GM21526 (cell line): ENCODE results near the gene PLCE1.

ENCODE experiments used
- ATAC-seq: cut with Tn5 transposase; IDR thresholded peaks from one replicate; pipeline ENCODE4 v1.9.1; 2021; ENCODE audit warnings: moderate library complexity; ENCODE audit not compliant: unreplicated experiment, low FRiP score

PLCE1 gene

DNA sequence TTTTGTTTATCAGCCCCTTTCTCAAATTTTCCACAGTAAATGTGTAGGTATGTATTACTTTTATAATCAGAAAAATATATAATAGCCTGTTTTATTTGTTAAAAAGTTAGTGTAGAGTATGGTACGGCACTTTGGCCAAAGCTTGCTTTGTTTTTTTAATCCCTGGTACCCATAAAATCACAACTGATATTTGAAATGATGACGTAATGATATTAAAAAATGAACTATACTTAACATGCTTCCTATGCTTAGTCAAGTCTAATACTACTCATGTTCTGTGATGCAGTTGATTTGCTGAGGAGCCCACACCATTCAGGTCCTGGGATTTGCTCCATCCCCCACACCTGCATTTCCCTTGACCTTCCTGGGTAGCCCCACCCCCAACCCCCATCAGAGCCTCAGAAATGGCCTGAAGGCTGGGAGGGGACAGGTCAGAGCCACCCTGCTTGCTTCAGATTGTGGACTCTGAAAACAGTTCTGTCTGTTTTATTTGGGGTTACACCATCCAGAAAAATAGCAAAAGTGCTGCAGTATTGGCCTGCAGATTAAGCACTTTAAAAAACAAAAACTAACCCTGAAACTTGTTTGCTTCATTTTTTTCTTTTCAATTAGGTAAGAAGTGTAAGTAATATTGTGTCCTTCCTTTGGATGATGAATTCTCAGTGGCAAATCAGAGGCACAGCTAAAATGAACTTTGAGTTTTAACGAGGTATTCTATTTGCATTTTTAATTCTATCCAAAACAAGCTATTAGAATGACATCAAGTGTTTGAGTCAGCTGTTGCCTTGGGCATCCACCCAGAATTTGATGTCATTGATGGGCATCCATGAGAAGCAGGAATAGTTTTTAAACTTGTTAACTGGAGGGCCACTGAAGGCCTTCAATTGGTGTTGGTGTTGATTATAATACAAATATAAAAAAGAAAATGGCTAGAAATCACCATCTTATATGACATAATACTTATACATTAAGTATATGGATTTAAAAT lies 23.3 kb downstream of the PLCE1 start:
- no peak for ATAC-seq

DNA sequence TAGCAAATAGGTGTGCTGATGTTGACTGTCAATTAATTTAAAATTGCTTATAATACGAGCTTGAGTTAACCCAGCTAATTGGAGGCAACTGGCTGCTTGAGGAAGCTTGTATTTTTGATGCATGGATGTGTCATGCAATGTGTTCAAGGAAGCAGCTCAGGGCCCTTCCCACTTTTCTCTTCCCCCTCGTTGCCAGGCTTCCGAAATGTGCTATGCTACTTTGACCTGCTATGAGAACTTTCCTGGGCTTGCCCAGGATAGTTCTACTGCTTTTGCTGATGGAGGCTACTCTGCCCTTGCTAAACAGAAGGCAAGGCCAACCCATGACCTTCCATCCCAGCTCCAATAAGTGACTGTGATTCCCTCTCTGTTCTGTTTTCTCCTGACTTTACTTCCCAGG lies 24.4 kb downstream of the PLCE1 start:
- no peak for ATAC-seq

DNA sequence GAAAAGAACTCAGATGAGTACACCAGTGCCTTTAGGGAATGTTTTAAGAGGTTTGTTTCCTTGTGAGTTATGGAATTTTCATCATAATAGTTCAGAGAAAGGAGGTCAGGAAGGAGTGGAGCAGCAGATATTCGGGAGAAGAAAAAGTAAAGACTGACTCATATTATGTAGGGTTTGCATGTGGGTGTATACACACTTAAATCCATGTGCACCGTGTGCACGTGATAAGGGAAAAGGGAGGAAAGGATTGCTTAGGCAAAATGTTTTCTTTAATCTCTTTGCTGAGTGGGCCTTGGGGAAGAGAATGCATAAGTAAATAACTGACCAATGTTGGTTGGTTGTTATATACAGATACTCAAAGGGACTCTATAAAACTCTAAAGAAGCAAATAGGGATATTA lies 30.2 kb downstream of the PLCE1 start:
- ATAC-seq: no peak

DNA sequence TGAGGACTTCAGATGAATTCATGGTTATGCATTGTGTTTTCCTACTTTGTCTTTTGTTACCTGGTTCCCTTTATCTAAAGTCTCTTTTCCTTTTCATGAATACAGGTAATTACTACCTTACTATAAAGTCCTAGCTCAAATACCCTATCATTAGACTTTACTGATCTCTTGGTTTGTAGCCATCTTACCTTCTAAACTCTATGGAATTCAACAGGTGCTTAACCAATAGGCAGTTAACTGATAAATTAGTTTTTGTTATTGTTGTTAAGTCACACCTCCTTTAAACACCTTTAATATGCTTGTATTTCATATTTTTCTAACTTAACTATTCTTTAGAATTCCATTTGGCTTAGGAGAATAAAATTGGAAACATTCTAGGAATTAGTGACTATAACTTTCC lies 30.7 kb downstream of the PLCE1 start:
- no peak for ATAC-seq

- no peak for ATAC-seq
These were observed 32.1 kb downstream of the PLCE1 start for GRCh38 chr10:94025806-94026205.

- no peak for ATAC-seq
These were observed 33.5 kb downstream of the PLCE1 start for GRCh38 chr10:94027197-94027596.

DNA sequence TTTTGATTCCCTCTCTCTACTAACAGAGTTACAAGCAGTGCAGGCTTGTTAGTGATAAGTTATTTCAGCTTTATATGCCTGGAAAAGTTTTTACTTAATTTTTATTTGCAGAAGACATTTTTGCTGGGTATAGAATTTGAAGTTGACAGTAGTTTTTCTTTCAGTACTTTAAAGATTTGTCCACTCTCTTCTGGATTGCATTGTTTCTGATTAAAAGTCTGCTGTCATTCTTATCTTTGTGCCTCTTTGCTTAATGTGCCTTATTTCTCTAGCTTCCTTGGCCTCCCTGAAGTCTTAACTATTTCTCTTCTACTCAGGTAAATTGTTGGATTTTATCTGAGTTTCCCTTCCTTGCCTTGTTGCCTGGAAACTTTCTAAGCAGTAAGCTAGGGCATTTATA lies 36.2 kb downstream of the PLCE1 start:
- no peak for ATAC-seq

- ATAC-seq: no peak
These were observed 42.4 kb downstream of the PLCE1 start for GRCh38 chr10:94035982-94036765.

DNA sequence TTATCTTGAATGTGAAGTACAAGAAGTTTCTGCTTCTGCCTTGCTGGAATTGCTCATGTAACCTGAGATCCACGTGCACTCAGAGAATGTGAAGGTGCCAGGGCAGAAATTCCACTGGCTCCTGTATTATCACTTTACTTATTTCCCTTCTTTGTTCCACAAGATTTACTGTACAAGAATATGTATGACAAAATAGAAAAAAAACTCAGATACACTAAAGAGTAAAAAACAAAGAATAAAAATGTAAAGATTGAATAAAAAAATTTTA lies 43.0 kb downstream of the PLCE1 start:
- no peak for ATAC-seq

GRCh38 chr10:94037286-94037685 lies 43.6 kb downstream of the PLCE1 start:
- no peak for ATAC-seq

DNA sequence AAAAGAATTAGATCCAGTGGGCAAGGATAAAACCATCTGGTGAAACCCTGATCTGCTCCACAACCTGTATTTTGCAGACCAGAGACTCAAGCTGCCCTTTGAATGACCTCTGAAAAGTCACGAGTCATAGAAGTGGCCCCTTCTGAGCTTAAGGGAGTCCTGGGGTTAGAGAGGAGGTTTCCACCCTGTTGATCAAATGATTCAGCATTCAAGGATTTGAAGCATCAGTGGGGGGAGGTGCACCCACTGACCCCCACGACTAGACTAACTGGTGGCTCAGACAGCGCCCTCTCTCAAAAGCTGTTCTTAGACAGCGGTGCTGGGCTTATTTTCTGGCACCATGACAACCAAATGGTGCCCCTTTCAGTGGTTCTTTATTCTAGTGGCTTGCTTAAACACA lies 44.3 kb downstream of the PLCE1 start:
- no peak for ATAC-seq

DNA sequence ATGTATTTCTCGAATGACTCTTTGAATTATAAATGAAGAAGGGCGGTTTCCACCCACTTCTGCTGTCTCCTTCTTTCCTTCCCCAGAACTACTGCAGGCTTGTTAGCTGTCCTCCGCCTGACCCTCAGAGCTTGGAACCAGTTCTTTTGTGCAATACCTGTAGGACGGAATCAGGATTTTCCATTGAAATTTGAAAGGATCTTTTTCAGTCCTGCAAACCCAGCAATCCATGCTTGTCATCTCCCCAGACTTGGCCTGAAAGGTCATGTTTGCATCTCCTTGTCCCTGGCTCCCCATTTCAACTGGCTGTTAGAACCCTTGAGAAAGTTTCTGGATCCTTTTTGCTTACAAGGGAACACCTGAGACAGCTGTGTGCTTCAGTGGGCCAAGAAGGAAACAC lies 47.5 kb downstream of the PLCE1 start:
- ATAC-seq: no peak

GRCh38 chr10:94042001-94042833 lies 48.5 kb downstream of the PLCE1 start:
- ATAC-seq: no peak

DNA sequence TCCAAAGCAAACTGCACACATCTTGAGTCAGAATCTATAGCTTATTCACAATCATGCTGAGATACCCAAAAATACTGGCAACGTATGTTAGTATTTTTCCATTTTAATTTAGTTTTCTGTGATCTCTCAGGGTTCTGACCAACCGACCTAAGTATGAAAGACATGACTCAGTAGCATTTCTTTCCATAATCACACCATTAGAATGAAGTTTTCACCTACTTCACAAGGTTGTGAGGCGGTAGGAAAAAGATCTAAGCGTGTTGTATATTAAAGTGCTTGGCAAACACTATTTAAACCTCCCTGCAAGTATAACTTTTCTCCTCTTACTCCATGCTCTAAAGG lies 49.1 kb downstream of the PLCE1 start:
- ATAC-seq: no peak
